ENCODE data around the gene SLC17A3.

Gene SLC17A3, protein sequence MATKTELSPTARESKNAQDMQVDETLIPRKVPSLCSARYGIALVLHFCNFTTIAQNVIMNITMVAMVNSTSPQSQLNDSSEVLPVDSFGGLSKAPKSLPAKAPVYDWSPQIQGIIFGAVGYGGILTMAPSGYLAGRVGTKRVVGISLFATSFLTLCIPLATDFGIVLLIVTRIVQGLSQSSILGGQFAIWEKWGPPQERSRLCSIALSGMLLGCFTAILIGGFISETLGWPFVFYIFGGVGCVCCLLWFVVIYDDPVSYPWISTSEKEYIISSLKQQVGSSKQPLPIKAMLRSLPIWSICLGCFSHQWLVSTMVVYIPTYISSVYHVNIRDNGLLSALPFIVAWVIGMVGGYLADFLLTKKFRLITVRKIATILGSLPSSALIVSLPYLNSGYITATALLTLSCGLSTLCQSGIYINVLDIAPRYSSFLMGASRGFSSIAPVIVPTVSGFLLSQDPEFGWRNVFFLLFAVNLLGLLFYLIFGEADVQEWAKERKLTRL

DNA sequence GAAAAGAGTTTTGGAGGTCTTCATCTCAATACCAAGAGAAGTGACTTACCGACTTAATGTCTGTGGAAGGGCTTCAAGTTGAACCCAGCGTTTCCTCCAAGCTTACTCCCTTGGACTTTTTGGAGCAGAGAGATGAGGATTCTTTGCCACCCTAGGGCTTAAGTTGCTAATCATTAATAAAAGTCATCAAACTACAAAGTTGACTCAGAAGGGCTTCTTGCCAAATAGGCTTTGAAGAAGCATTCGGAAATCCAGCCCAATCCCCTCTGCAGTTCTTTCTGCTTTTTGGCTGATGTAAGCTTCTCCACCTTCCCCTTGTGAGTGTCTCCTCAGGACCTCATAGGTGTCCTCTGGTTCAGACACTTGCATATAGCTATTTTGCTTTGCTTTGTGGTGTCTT lies at the start of gene SLC17A3:
Gene SLC17A3, minus strand, starts transcription at position 126 of the 400 bp plus-strand sequence. CDS start 5,856 bp downstream, outside the sequence.
- no peaks in the 10 kb centered on the region for H3K36me3 ChIP-seq (ENCODE audit: low read length)
- no peak for TF ChIP-seq EZH2phosphoT487 (conservative IDR thresholded peaks at IDR 0.05; ENCODE audit: low read length)
- TF ChIP-seq, protein P1, sequence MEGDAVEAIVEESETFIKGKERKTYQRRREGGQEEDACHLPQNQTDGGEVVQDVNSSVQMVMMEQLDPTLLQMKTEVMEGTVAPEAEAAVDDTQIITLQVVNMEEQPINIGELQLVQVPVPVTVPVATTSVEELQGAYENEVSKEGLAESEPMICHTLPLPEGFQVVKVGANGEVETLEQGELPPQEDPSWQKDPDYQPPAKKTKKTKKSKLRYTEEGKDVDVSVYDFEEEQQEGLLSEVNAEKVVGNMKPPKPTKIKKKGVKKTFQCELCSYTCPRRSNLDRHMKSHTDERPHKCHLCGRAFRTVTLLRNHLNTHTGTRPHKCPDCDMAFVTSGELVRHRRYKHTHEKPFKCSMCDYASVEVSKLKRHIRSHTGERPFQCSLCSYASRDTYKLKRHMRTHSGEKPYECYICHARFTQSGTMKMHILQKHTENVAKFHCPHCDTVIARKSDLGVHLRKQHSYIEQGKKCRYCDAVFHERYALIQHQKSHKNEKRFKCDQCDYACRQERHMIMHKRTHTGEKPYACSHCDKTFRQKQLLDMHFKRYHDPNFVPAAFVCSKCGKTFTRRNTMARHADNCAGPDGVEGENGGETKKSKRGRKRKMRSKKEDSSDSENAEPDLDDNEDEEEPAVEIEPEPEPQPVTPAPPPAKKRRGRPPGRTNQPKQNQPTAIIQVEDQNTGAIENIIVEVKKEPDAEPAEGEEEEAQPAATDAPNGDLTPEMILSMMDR (IDR thresholded peaks at IDR 0.05; ENCODE audit: insufficient read depth, low read length, poor library complexity, severe bottlenecking) = no peak
- no peaks in the 10 kb centered on the region for H3K9me3 ChIP-seq (ENCODE audit: insufficient read depth, low read length)
- no peak within 1 kb of the TSS for H3K4me2 ChIP-seq (ENCODE audit: low read depth, low read length, poor library complexity, severe bottlenecking)
- no peaks in the 10 kb centered on the region for H3K9me2 ChIP-seq (replicated peaks; ENCODE audit: insufficient read depth, low read length)
- H3K27me3 ChIP-seq (ENCODE audit: low read length) = 0 out of 2 replicates have a peak, but pooled peaks cover 3% of the 10 kb centered on the region
- no peak within 1 kb of the TSS for H2AFZ ChIP-seq (ENCODE audit: low read depth, low read length, severe bottlenecking)
- no peaks in the 10 kb centered on the region for H4K20me1 ChIP-seq (ENCODE audit: low read depth, low read length)
- H3K4me3 ChIP-seq (ENCODE audit: insufficient read depth, low read length, poor library complexity, severe bottlenecking) = no peak within 1 kb of the TSS
- H3K27ac ChIP-seq (ENCODE audit: low read depth, low read length) = no peak within 1 kb of the TSS
- no peaks in the 10 kb centered on the region for H3K79me2 ChIP-seq (ENCODE audit: insufficient read depth, low read length)
- no peak within 1 kb of the TSS for H3K9ac ChIP-seq (ENCODE audit: low read length)
- H3F3A ChIP-seq (ENCODE audit: insufficient read depth) = no peaks in the 10 kb centered on the region

DNA sequence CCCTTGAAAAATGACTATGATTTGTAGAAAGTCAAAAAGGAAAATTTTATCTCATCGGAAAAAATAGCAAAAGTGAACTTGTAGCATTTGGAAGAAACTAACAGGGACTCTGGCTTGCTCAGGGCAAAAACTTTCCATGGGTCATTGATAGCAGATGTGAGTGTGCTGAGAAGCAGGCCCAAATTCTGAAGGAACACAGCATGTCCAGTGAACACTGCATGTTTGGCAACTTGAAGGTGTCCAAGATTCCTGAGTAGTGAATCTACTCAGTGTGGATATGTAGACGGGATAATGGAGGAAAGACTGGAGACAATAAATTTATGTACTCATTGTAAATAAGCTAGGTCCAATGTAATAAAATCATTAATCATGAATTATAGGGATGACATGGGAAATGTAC lies 48.3 kb upstream of the SLC17A3 start:
- Histone ChIP-seq H3K4me2 (ENCODE audit: low read depth, low read length, poor library complexity, severe bottlenecking) (no peak overlapping the region), H3K27me3 (ENCODE audit: low read length) (no peaks in the 10 kb centered on the region), H3K9me3 (ENCODE audit: insufficient read depth, low read length) (no peaks in the 10 kb centered on the region), H3K27ac (ENCODE audit: low read depth, low read length) (no peak overlapping the region), H3K4me3 (ENCODE audit: insufficient read depth, low read length, poor library complexity, severe bottlenecking) (no peak overlapping the region), H2AFZ (ENCODE audit: low read depth, low read length, severe bottlenecking) (no peak overlapping the region), H3K9me2 (replicated peaks; ENCODE audit: insufficient read depth, low read length) (no peaks in the 10 kb centered on the region), H3K79me2 (ENCODE audit: insufficient read depth, low read length) (no peaks in the 10 kb centered on the region), H4K20me1 (ENCODE audit: low read depth, low read length) (no peaks in the 10 kb centered on the region), H3F3A (ENCODE audit: insufficient read depth) (no peaks in the 10 kb centered on the region), H3K9ac (ENCODE audit: low read length) (no peak overlapping the region), H3K36me3 (ENCODE audit: low read length) (no peaks in the 10 kb centered on the region)
- TF ChIP-seq, protein P1 (IDR thresholded peaks at IDR 0.05; ENCODE audit: insufficient read depth, low read length, poor library complexity, severe bottlenecking) = no peak
- TF ChIP-seq EZH2phosphoT487 (conservative IDR thresholded peaks at IDR 0.05; ENCODE audit: low read length) = no peak

DNA sequence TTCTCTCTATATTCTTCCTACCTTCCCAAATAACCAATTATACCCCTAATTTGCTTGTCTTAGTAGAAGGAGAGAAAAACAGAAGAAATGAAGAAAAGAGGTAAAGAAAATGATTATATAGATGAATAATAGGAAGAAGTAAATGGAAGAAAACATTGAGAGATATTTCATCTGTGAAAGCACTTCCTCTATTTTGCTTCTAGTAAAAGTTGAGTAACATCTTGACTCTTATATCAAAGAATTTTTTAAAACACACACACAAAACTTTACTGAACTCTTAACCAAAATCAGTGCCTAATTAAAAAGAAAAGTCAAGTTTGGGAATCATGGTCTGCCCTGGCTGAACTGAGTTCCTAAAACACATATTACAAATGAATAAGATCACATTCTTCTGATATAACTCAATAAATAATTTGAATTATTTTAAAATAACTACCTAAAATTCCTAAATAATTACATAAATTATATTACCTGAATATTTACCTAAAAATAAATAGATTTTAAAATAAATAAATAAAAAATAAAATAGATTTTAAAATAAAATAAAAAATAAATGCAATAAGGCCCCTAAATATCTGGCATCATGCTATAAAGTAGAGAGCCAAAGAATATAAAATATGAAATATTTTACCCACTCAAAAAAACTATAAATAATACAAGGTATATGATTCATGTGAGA lies 47.6 kb upstream of the SLC17A3 start:
- H3K9ac ChIP-seq (ENCODE audit: low read length) = no peak overlapping the region
- no peaks in the 10 kb centered on the region for H4K20me1 ChIP-seq (ENCODE audit: low read depth, low read length)
- no peak overlapping the region for H3K4me2 ChIP-seq (ENCODE audit: low read depth, low read length, poor library complexity, severe bottlenecking)
- H3K79me2 ChIP-seq (ENCODE audit: insufficient read depth, low read length) = no peaks in the 10 kb centered on the region
- H3K9me2 ChIP-seq (replicated peaks; ENCODE audit: insufficient read depth, low read length) = no peaks in the 10 kb centered on the region
- H3F3A ChIP-seq (ENCODE audit: insufficient read depth) = no peaks in the 10 kb centered on the region
- no peak overlapping the region for H3K27ac ChIP-seq (ENCODE audit: low read depth, low read length)
- H3K27me3 ChIP-seq (ENCODE audit: low read length) = no peaks in the 10 kb centered on the region
- no peak overlapping the region for H2AFZ ChIP-seq (ENCODE audit: low read depth, low read length, severe bottlenecking)
- H3K9me3 ChIP-seq (ENCODE audit: insufficient read depth, low read length) = no peaks in the 10 kb centered on the region
- TF ChIP-seq EZH2phosphoT487 (conservative IDR thresholded peaks at IDR 0.05; ENCODE audit: low read length) = no peak
- TF ChIP-seq, protein P1 (IDR thresholded peaks at IDR 0.05; ENCODE audit: insufficient read depth, low read length, poor library complexity, severe bottlenecking) = no peak
- H3K4me3 ChIP-seq (ENCODE audit: insufficient read depth, low read length, poor library complexity, severe bottlenecking) = no peak overlapping the region
- no peaks in the 10 kb centered on the region for H3K36me3 ChIP-seq (ENCODE audit: low read length)

All from SU-DHL-6 (cell line).